Gastroesophageal sphincter (tissue), 3 donors: ENCODE results near the gene CAPS2.

Experiments used
- CTCF ChIP-seq, 4 experiments: fragments of 200-600 bp in 2 of 4; fragments of 450-650 bp in 2 of 4; sonication (generic) in 1 of 4; IDR thresholded peaks; one replicate each; pipeline ENCODE4 v1.5.1; 2017 to 2019; ENCODE audit warnings: antibody characterized with exemption in 4 of 4, mild to moderate bottlenecking in 2 of 4, moderate library complexity in 2 of 4
- EP300 ChIP-seq: sonication (generic); formaldehyde crosslinking; IDR thresholded peaks from one replicate; pipeline ENCODE4 v1.6.1; 2017; ENCODE audit warnings: antibody characterized with exemption, mild to moderate bottlenecking
- POLR2A ChIP-seq, 2 donors: fragments of 450-650 bp; IDR thresholded peaks; one replicate each; pipeline ENCODE4 v1.6.1; 2017; ENCODE audit warnings: antibody characterized with exemption in 2 of 2, mild to moderate bottlenecking in 2 of 2, moderate library complexity in 1 of 2
- POLR2AphosphoS5 ChIP-seq: sonication (generic); formaldehyde crosslinking; IDR thresholded peaks from one replicate; pipeline ENCODE4 v1.6.1; 2017; ENCODE audit warnings: antibody characterized with exemption

- TF ChIP-seq POLR2AphosphoS5 (no peak), CTCF (IDR thresholded peaks at IDR 0.05) (no peak), EP300 (no peak), POLR2A (IDR thresholded peaks at IDR 0.05) (no peak)
Measured at GRCh38 chr12:75245108-75245507, 85.0 kb downstream of the CAPS2 start.
